Smooth muscle cell (in vitro differentiated cells): ENCODE results near the gene TRERF1. TPM values are rescaled to one million over a fixed set of nuclear protein-coding genes. Genes with fewer than 3 reads are reported as not detected.

ENCODE experiments used
- DNase-seq: peaks from one replicate; lab custom pipeline; 2025; ENCODE audit not compliant: unreplicated experiment; lab: John Stamatoyannopoulos, UW
- H2AFZ ChIP-seq: fragments of 200-600 bp; sonication (generic); 2 replicates; pipeline ENCODE4 v1.6.0; 2016; ENCODE audit warnings: antibody characterized with exemption, low read depth, mild to moderate bottlenecking
- H3F3A ChIP-seq: fragments of 200-600 bp; sonication (generic); 2 replicates; pipeline ENCODE4 v1.6.0; 2017; ENCODE audit warnings: antibody characterized with exemption, low read depth
- H3K27ac ChIP-seq: fragments of 200-600 bp; sonication (generic); 2 replicates; pipeline ENCODE4 v1.5.1; 2016; ENCODE audit warnings: low read depth, mild to moderate bottlenecking
- H3K27me3 ChIP-seq: fragments of 200-600 bp; sonication (generic); 2 replicates; pipeline ENCODE4 v1.6.1; 2016; ENCODE audit warnings: low read depth, mild to moderate bottlenecking
- H3K36me3 ChIP-seq: fragments of 200-600 bp; sonication (generic); 2 replicates; pipeline ENCODE4 v1.5.1; 2016; ENCODE audit warnings: low read depth
- H3K4me1 ChIP-seq: fragments of 200-600 bp; sonication (generic); 2 replicates; pipeline ENCODE4 v1.5.1; 2016; ENCODE audit warnings: low read depth
- H3K4me2 ChIP-seq: fragments of 200-600 bp; sonication (generic); 2 replicates; pipeline ENCODE4 v1.6.0; 2016; ENCODE audit warnings: mild to moderate bottlenecking
- H3K4me3 ChIP-seq: fragments of 200-600 bp; sonication (generic); 2 replicates; pipeline ENCODE4 v1.5.1; 2016; ENCODE audit warnings: mild to moderate bottlenecking
- H3K79me2 ChIP-seq: fragments of 200-600 bp; sonication (generic); 2 replicates; pipeline ENCODE4 v1.6.0; 2016; ENCODE audit warnings: low read depth, mild to moderate bottlenecking
- H3K9ac ChIP-seq: fragments of 200-600 bp; sonication (generic); 2 replicates; pipeline ENCODE4 v1.6.0; 2016; ENCODE audit warnings: low read depth
- H3K9me3 ChIP-seq: fragments of 200-600 bp; sonication (generic); replicated peaks from 2 replicates; pipeline ENCODE4 v1.5.1; 2016; ENCODE audit warnings: low read depth
- H4K20me1 ChIP-seq: fragments of 200-600 bp; sonication (generic); 2 replicates; pipeline ENCODE4 v1.6.0; 2016; ENCODE audit warnings: low read depth
- WGBS: methylation state at CpG from one replicate; pipeline ENCODE4 v1.1.7; 2016; ENCODE audit warnings: low lambda C conversion rate; 5-methylcytosine and 5-hydroxymethylcytosine counted together
- polyA plus RNA-seq: library from polyadenylated mRNA; unstranded; fragments of >200 nt; fragmentation: Nextera tagmentation; extraction: Ambion mirVana; gene quantifications from 2 replicates; pipeline ENCODE4 v1.2.1, GENCODE V29; 2016
- total RNA-seq: library from RNA; depleted of rRNA; stranded (reverse); fragments of >200 nt; gene quantifications from 2 replicates; pipeline ENCODE4 v1.2.3, GENCODE V29; 2014
- TF ChIP-seq, protein P1 (sequence below): fragments of 200-600 bp; sonication (generic); IDR thresholded peaks from 2 replicates; pipeline ENCODE4 v1.5.1; 2017; ENCODE audit warnings: borderline replicate concordance, mild to moderate bottlenecking, antibody characterized with exemption; ENCODE audit not compliant: insufficient read depth, poor library complexity, severe bottlenecking

The TRERF1 gene
- total and polyA plus RNA-seq, 2 experiments from 2014 or later, result 3.5 to 5.3 TPM

DNA sequence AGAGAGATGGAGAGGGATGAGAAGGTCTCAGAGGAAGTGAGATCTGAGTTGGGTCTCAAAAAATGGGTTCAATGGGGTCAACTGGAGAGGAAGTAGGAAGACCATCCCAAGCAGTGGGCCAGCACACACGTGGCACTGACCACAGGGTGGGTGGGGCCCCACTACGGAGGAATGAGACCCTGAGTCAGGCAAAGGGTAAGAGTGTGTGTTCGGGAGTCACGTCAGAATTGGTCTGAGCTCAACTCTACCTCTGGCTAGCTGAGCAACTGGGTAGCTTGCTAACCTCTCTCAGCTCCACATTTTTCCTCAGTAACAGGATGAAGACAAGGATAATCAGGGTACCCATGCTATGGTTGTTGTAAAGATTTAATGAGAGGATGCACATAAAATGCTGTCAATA lies 79.0 kb downstream of the TRERF1 start:
- H3K9me3 ChIP-seq, result no peaks in the 10 kb centered on the region
- 93% methylated on average over 4 of the region's 4 CpGs for WGBS
- H3K27me3 ChIP-seq, result no peaks in the 10 kb centered on the region
- no peaks in the 10 kb centered on the region for H3F3A ChIP-seq
- no peak overlapping the region for H2AFZ ChIP-seq
- TF ChIP-seq, protein P1, sequence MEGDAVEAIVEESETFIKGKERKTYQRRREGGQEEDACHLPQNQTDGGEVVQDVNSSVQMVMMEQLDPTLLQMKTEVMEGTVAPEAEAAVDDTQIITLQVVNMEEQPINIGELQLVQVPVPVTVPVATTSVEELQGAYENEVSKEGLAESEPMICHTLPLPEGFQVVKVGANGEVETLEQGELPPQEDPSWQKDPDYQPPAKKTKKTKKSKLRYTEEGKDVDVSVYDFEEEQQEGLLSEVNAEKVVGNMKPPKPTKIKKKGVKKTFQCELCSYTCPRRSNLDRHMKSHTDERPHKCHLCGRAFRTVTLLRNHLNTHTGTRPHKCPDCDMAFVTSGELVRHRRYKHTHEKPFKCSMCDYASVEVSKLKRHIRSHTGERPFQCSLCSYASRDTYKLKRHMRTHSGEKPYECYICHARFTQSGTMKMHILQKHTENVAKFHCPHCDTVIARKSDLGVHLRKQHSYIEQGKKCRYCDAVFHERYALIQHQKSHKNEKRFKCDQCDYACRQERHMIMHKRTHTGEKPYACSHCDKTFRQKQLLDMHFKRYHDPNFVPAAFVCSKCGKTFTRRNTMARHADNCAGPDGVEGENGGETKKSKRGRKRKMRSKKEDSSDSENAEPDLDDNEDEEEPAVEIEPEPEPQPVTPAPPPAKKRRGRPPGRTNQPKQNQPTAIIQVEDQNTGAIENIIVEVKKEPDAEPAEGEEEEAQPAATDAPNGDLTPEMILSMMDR, result no peak
- no peak overlapping the region for H3K27ac ChIP-seq
- DNase-seq, result no peak
- no peak overlapping the region for H3K4me2 ChIP-seq
- peaks cover 6% of the 10 kb centered on the region for H4K20me1 ChIP-seq
- H3K9ac ChIP-seq, result no peak overlapping the region
- H3K4me3 ChIP-seq, result no peak overlapping the region
- H3K36me3 ChIP-seq, result no peaks in the 10 kb centered on the region
- H3K4me1 ChIP-seq, result peaks cover 12% of the 10 kb centered on the region
- no peaks in the 10 kb centered on the region for H3K79me2 ChIP-seq

DNA sequence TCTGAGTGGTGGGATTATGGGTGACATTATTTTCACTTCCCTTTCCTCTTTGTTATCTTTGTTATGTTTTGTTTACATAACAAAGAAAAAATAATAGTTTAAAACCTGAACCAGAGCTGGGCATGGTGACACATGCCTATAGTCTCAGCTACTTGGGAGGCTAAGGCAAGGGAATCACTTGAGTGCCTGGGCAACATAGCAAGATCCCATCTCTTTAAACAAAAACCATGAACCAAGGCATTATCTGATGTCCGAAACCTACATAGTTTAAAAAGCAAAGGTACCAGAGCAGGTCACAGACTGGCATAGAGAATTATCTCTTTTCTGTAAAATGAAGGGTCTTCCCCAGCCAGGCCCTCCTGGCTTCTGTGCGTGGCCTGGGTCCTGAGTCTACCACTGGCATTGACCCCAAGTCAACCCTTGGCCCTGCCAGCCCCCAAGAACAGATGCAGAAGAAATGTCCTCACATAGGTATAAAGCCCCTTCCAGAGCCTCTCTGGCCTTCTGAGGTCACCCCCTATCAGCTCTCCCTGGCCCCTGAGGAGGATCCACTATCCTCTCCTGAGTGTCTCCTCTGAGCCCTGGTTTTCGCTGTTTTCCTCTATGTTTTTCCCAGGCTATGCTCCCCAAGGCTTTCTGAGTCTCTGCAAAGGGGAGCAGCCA lies 81.3 kb downstream of the TRERF1 start:
- H3K36me3 ChIP-seq, result no peaks in the 10 kb centered on the region
- no peaks in the 10 kb centered on the region for H3F3A ChIP-seq
- H4K20me1 ChIP-seq, result peaks cover 6% of the 10 kb centered on the region
- 98% methylated on average over 3 of the region's 3 CpGs for WGBS
- H3K4me1 ChIP-seq, result peaks cover 12% of the 10 kb centered on the region
- H3K4me2 ChIP-seq, result no peak overlapping the region
- no peaks in the 10 kb centered on the region for H3K27me3 ChIP-seq
- no peak overlapping the region for H2AFZ ChIP-seq
- H3K4me3 ChIP-seq, result no peak overlapping the region
- TF ChIP-seq, protein P1, result no peak
- H3K9ac ChIP-seq, result no peak overlapping the region
- H3K27ac ChIP-seq, result no peak overlapping the region
- DNase-seq, result no peak
- no peaks in the 10 kb centered on the region for H3K9me3 ChIP-seq
- no peaks in the 10 kb centered on the region for H3K79me2 ChIP-seq

DNA sequence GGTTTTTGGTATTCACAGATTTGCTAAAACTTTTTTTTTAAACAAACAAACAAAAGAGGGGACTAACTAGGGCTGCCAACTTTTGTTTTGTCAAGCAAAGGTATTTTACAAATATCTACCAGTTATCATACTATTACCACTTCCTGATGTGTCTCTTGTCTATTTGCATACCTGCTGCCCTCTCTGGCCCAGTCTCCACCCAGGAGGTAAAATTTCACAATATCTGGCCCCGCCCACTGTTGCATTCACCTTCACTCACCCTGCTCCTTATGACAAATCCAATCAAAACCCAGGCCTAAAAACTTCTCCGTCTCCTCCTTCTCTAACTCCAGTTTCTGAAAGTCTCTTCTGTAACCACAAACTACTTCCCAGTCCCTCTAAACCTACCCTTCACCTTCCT lies 82.2 kb downstream of the TRERF1 start:
- no peak overlapping the region for H3K27ac ChIP-seq
- DNase-seq, result no peak
- no peaks in the 10 kb centered on the region for H3F3A ChIP-seq
- no peak overlapping the region for H3K9ac ChIP-seq
- no peaks in the 10 kb centered on the region for H3K9me3 ChIP-seq
- H3K79me2 ChIP-seq, result no peaks in the 10 kb centered on the region
- peaks cover 6% of the 10 kb centered on the region for H4K20me1 ChIP-seq
- H3K4me1 ChIP-seq, result peaks cover 12% of the 10 kb centered on the region
- no peak overlapping the region for H3K4me2 ChIP-seq
- 98% methylated on average over 2 of the region's 2 CpGs for WGBS
- no peaks in the 10 kb centered on the region for H3K36me3 ChIP-seq
- no peak overlapping the region for H3K4me3 ChIP-seq
- TF ChIP-seq, protein P1, result no peak
- H2AFZ ChIP-seq, result no peak overlapping the region
- H3K27me3 ChIP-seq, result no peaks in the 10 kb centered on the region

DNA sequence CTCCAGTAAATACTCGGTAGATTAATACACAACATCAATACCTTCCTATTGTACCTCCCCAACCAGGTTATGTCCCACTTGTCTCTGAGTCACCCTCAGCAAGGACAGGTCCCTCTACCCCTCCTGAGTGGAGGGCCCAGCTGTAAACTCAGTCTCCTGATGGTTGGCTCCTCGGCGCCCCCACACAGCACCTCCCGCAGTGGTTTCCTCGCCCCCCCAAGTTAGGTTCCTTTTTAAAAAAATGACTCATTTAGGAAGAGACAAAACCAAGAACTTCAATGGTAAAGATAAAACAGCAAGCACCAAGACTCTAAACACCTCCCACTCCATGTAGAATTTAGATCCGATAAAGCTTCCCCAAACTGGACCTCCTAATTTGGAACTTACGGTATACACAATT lies 83.5 kb downstream of the TRERF1 start:
- H3K4me2 ChIP-seq, result peak overlapping the region; percentile 69
- no peak overlapping the region for H2AFZ ChIP-seq
- TF ChIP-seq, protein P1, result no peak
- no peak overlapping the region for H3K9ac ChIP-seq
- H3K4me1 ChIP-seq, result peaks cover 12% of the 10 kb centered on the region
- H3K79me2 ChIP-seq, result no peaks in the 10 kb centered on the region
- DNase-seq, result no peak
- H3K4me3 ChIP-seq, result no peak overlapping the region
- WGBS, result 58% methylated on average over 7 of the region's 7 CpGs
- no peaks in the 10 kb centered on the region for H3K27me3 ChIP-seq
- H3K36me3 ChIP-seq, result no peaks in the 10 kb centered on the region
- peak overlapping the region; percentile 46 for H3K27ac ChIP-seq
- H4K20me1 ChIP-seq, result peaks cover 10% of the 10 kb centered on the region
- H3F3A ChIP-seq, result no peaks in the 10 kb centered on the region
- no peaks in the 10 kb centered on the region for H3K9me3 ChIP-seq
